B cell (primary cell): ENCODE data around the gene B3GALNT1.

ENCODE experiments used
- EZH2 ChIP-seq: IDR thresholded peaks from 2 replicates; pipeline ENCODE4 v1.6.1; 2012; ENCODE audit warnings: borderline replicate concordance, low read depth, mild to moderate bottlenecking, moderate library complexity, low read length; ENCODE audit not compliant: insufficient read depth, poor library complexity, severe bottlenecking
- TF ChIP-seq, protein P1 (sequence below): fragments of 200-600 bp; IDR thresholded peaks from one replicate; pipeline ENCODE4 v1.8.0; 2022; ENCODE audit warnings: antibody characterized with exemption, mild to moderate bottlenecking

DNA sequence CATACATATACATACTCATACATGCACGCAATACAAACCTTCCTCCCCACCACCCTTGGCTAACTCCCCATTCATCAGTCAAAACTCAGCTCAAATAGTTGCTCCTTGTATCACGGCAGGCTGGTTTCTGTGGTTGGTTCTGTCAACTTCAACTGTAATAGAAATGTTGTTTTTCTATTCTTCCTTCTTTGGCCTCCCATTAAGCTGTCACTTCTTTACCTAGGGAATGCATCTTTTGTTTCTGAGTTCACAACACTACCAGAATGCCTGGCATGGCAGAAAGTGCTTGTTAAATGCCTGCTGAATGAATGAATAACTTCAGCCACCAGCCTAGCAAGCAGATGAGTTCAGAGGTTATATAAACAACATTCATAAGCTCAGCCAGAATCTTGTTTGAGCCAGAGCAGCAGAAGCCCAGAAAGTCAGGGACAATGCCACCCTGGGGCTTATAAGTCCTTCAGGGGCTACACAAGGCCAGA, 63.1 kb downstream of the B3GALNT1 start:
- TF ChIP-seq, protein P1, sequence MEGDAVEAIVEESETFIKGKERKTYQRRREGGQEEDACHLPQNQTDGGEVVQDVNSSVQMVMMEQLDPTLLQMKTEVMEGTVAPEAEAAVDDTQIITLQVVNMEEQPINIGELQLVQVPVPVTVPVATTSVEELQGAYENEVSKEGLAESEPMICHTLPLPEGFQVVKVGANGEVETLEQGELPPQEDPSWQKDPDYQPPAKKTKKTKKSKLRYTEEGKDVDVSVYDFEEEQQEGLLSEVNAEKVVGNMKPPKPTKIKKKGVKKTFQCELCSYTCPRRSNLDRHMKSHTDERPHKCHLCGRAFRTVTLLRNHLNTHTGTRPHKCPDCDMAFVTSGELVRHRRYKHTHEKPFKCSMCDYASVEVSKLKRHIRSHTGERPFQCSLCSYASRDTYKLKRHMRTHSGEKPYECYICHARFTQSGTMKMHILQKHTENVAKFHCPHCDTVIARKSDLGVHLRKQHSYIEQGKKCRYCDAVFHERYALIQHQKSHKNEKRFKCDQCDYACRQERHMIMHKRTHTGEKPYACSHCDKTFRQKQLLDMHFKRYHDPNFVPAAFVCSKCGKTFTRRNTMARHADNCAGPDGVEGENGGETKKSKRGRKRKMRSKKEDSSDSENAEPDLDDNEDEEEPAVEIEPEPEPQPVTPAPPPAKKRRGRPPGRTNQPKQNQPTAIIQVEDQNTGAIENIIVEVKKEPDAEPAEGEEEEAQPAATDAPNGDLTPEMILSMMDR, result no peak
- no peak for TF ChIP-seq EZH2
